Caco-2 (cell line): Measurements from ENCODE around the gene ZNF664. TPM values are rescaled to one million over a fixed set of nuclear protein-coding genes. Genes with fewer than 3 reads are reported as not detected.

Source experiments
- Bru-seq: library from RNA; stranded (reverse); fragments of 400-500 nt; gene quantifications from one replicate; lab custom pipeline; 2021; lab: Mats Ljungman, UMichigan
- BruChase-seq, 2 experiments: library from RNA; stranded (reverse); fragments of 400-500 nt; gene quantifications; one replicate each; lab custom pipeline; 2021; lab: Mats Ljungman, UMichigan
- BruUV-seq: library from RNA; stranded (reverse); fragments of 400-500 nt; replicated peaks from 2 replicates; lab custom pipeline; 2021; lab: Mats Ljungman, UMichigan
- CTCF ChIA-PET: fragments of 300-600 bp; sonication (Branson Sonifier 250); formaldehyde crosslinking; loops from one replicate; lab custom pipeline; 2022; ENCODE audit warnings: antibody characterized with exemption; lab: Charles Lee
- POLR2A ChIA-PET: fragments of 300-600 bp; sonication (Branson Sonifier 250); formaldehyde crosslinking; loops from one replicate; lab custom pipeline; 2022; ENCODE audit warnings: antibody characterized with exemption; lab: Charles Lee
- DNase-seq, 2 experiments: peaks; one replicate each; pipeline versions ENCODE4 v3.0.0 to v3.0.0-alpha.2; 2020 to 2022
- H3K27me3 ChIP-seq: replicated peaks from 2 replicates; pipeline ENCODE4 v1.6.0; 2011; ENCODE audit warnings: low read length; ENCODE audit not compliant: control insufficient read depth, insufficient read depth
- H3K36me3 ChIP-seq: 2 replicates; pipeline ENCODE4 v1.5.1; 2011; ENCODE audit warnings: low read length; ENCODE audit not compliant: control insufficient read depth, insufficient read depth
- H3K4me1 ChIP-seq: fragments of 250-450 bp; sonication (Bioruptor Pico); 2 replicates; pipeline ENCODE4 v1.5.1; 2020; ENCODE audit warnings: mild to moderate bottlenecking
- H3K4me3 ChIP-seq: 2 replicates; pipeline ENCODE4 v1.5.1; 2011; ENCODE audit warnings: low read depth, mild to moderate bottlenecking, control low read depth, low read length
- H3K9me3 ChIP-seq: fragments of 250-450 bp; sonication (Bioruptor Pico); 2 replicates; pipeline ENCODE4 v1.5.1; 2020; ENCODE audit warnings: mild to moderate bottlenecking, moderate library complexity
- H3K27ac Mint-ChIP-seq: one replicate; pipeline ENCODE4 v1.8.0; 2022; ENCODE audit warnings: mixed read lengths; ENCODE audit not compliant: unreplicated experiment
- H3K27me3 Mint-ChIP-seq: one replicate; pipeline ENCODE4 v1.8.0; 2022; ENCODE audit warnings: mixed read lengths; ENCODE audit not compliant: insufficient read depth, unreplicated experiment
- H3K36me3 Mint-ChIP-seq: one replicate; pipeline ENCODE4 v1.8.0; 2022; ENCODE audit warnings: mild to moderate bottlenecking, mixed read lengths; ENCODE audit not compliant: insufficient read depth, unreplicated experiment
- H3K4me1 Mint-ChIP-seq: one replicate; pipeline ENCODE4 v1.8.0; 2022; ENCODE audit warnings: low read depth, mixed read lengths; ENCODE audit not compliant: unreplicated experiment
- H3K4me3 Mint-ChIP-seq: one replicate; pipeline ENCODE4 v1.8.0; 2022; ENCODE audit warnings: mild to moderate bottlenecking, moderate library complexity, mixed read lengths; ENCODE audit not compliant: unreplicated experiment
- H3K9me3 Mint-ChIP-seq: one replicate; pipeline ENCODE4 v1.8.0; 2022; ENCODE audit warnings: mixed read lengths; ENCODE audit not compliant: unreplicated experiment
- intact Hi-C: fragments of 100-400 bp; cut with micrococcal nuclease; formaldehyde crosslinking; loops from one replicate; pipeline ENCODE4 v1.10.0; 2022; ENCODE audit not compliant: unreplicated experiment
- long read RNA-seq: library from polyadenylated mRNA; stranded (forward); transcript quantifications from one replicate; pipeline ENCODE4 v2.0.0, GENCODE V29; 2022
- total RNA-seq: library from RNA; stranded (reverse); gene quantifications from 2 replicates; pipeline ENCODE4 v1.2.3, GENCODE V29; 2022
- TF ChIP-seq, protein P1 (sequence below), 2 experiments: fragments of 200-600 bp in 1 of 2; IDR thresholded peaks; 1 replicate in 1 of 2; 2 replicates in 1 of 2; pipeline versions ENCODE4 v1.5.1 to v1.8.0; 2011 to 2022; ENCODE audit warnings: antibody characterized with exemption in 1 of 2, control low read depth in 1 of 2, inconsistent platforms in 1 of 2, low read depth in 1 of 2, low read length in 1 of 2, mild to moderate bottlenecking in 1 of 2, moderate library complexity in 1 of 2; ENCODE audit not compliant: insufficient read depth in 1 of 2, severe bottlenecking in 1 of 2, unreplicated experiment in 1 of 2

Gene ZNF664
- total RNA-seq (117 and 122 TPM in 2 replicates), Bru-seq, nascent RNA (percentile 96 among the genes with signal in this experiment), BruChase-seq, experiment 1, labeled RNA remaining after a 2-hour chase (percentile 100 among the genes with signal in this experiment), BruChase-seq, experiment 2, labeled RNA remaining after a 6-hour chase (percentile 100 among the genes with signal in this experiment)
- long read RNA-seq, full-length matches to known transcripts: 6 of 8 reads
- long read RNA-seq, partial matches to known transcripts: 0 of 8 reads
- long read RNA-seq, other reads (novel, unspliced or antisense): 2 of 8 reads

DNA sequence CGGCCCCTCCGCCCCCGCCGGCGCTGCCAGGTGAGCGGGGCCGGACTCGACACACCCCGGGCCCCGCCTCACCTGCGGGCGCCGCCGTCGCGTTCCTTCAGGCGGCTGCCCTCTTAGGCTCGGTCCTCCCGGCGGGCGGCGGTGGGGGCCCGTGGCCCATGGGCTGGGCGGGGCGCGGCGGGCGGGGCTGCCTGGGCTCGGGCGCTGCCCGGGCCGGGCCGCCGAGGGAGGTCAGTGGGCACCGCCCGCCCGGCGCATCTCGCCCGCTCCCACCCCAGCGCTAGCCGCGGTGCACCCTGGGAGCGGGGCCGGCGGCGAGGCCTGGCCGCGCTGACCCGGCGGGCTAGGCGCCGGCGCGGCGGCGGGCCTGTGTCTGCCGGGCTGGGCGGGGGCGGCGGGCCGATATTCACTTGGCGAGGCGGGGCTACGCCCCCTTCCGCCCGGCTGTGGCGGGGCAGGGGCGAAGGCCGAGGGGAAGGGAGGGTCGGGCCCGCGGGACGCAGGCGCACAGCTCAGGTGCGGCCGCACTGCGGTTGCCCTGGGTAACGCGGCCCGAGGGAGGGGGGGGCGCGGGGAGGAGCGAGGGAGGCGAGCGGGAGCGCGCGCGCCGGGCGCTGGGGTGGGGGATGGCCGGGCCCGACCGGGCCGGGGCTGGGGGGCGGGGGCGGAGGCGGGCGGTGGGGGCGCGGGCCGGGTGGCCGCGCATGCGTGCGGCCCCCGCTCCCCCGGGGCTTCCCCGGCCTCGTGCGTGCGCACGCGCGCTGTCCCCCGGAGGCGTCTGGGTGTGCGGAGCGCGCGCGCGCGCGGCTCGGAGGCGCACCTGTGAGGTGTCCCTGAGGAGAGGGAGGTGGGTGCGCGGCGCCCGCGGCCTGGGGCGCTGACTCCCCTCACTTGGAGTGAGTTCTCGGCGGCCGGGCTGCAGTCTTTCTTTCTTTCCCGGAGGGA lies at the start of gene ZNF664, which contains the start of gene CCDC92:
ZNF664 (plus strand) TSS at position 759 of the 945 bp plus-strand sequence. CDS start 38,930 bp downstream, outside the sequence.
CCDC92 (minus strand) TSS at position 375 of the 945 bp plus-strand sequence. CDS start 28,526 bp downstream, outside the sequence.
- Mint-ChIP-seq H3K27ac (peak within 1 kb of the TSS; percentile 92), H3K4me3 (peak within 1 kb of the TSS; percentile 96), H3K36me3 (peaks cover 41% of the 10 kb centered on the region), H3K4me1 (peaks cover 15% of the 10 kb centered on the region), H3K27me3 (no peaks in the 10 kb centered on the region), H3K9me3 (no peaks in the 10 kb centered on the region)
- TF ChIP-seq, protein P1, sequence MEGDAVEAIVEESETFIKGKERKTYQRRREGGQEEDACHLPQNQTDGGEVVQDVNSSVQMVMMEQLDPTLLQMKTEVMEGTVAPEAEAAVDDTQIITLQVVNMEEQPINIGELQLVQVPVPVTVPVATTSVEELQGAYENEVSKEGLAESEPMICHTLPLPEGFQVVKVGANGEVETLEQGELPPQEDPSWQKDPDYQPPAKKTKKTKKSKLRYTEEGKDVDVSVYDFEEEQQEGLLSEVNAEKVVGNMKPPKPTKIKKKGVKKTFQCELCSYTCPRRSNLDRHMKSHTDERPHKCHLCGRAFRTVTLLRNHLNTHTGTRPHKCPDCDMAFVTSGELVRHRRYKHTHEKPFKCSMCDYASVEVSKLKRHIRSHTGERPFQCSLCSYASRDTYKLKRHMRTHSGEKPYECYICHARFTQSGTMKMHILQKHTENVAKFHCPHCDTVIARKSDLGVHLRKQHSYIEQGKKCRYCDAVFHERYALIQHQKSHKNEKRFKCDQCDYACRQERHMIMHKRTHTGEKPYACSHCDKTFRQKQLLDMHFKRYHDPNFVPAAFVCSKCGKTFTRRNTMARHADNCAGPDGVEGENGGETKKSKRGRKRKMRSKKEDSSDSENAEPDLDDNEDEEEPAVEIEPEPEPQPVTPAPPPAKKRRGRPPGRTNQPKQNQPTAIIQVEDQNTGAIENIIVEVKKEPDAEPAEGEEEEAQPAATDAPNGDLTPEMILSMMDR (IDR thresholded peaks at IDR 0.05; ENCODE audit: insufficient read depth in 1 of 2, low read depth in 1 of 2, low read length in 1 of 2, severe bottlenecking in 1 of 2, unreplicated experiment in 1 of 2): peak in 1 of 2 experiments; percentile 31
- peak; percentile 96 to 99 for DNase-seq
- CTCF ChIA-PET: interaction anchor here (0.6 to 1.0 kb wide), 7 partner anchors 34 to 1010 kb away, joined by 3 to 4 read pairs (median 3); partner anchors contain the start of gene ATP6V0A2
- Histone ChIP-seq H3K4me1 (peaks cover 8% of the 10 kb centered on the region; the same call in 1 of the 2 replicates), H3K27me3 (no peaks in the 10 kb centered on the region), H3K9me3 (no peaks in the 10 kb centered on the region), H3K4me3 (peak within 1 kb of the TSS; percentile 91), H3K36me3 (no peaks in the 10 kb centered on the region; the same call in 1 of the 2 replicates)
- no TSS peak for BruUV-seq
- POLR2A ChIA-PET: interaction anchor here (0.6 kb wide), 4 partner anchors 8 to 374 kb away, joined by 3 to 9 read pairs (median 5); partner anchors contain the start of gene ATP6V0A2
- intact Hi-C loops: loop anchor here (2.0 kb wide), 1 partner anchor 106 kb away; no protein-coding TSS in a partner anchor

DNA sequence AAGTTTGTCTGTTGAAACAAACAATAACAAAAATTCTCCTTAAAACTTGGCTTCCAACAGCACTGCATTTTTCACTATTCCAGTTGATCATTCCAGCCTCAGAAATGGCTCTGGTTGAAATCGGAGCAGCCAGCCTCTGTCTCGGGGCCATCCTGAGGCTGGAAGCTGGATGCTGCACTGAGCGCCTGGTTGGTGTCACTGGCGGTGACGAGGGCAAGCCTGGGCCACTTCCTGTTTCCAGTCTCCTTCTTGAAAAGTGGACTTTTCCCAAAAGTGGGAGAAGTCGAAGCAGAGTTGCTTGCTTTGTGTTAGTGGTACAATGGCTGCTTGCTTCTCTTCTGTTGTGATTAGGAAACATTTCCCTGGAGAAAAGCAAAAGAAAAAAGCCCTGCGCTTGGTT lies 49.1 kb upstream of the ZNF664 start:
- Histone ChIP-seq H3K27me3 (no peaks in the 10 kb centered on the region), H3K36me3 (no peaks in the 10 kb centered on the region), H3K4me1 (no peaks in the 10 kb centered on the region), H3K4me3 (no peak overlapping the region), H3K9me3 (no peaks in the 10 kb centered on the region)
- no peaks in the 10 kb centered on the region for H3K4me1 Mint-ChIP-seq
- H3K36me3 Mint-ChIP-seq: no peaks in the 10 kb centered on the region
- no peak overlapping the region for H3K4me3 Mint-ChIP-seq
- TF ChIP-seq, protein P1 (IDR thresholded peaks at IDR 0.05; ENCODE audit: insufficient read depth in 1 of 2, low read depth in 1 of 2, low read length in 1 of 2, severe bottlenecking in 1 of 2, unreplicated experiment in 1 of 2): no peak
- ChIA-PET CTCF (no interaction called here), POLR2A (no interaction called here)
- H3K27me3 Mint-ChIP-seq: no peaks in the 10 kb centered on the region
- DNase-seq: no peak
- no peak overlapping the region for H3K27ac Mint-ChIP-seq
- no TSS peak for BruUV-seq
- intact Hi-C loops: no loop called here
- H3K9me3 Mint-ChIP-seq: no peaks in the 10 kb centered on the region

DNA sequence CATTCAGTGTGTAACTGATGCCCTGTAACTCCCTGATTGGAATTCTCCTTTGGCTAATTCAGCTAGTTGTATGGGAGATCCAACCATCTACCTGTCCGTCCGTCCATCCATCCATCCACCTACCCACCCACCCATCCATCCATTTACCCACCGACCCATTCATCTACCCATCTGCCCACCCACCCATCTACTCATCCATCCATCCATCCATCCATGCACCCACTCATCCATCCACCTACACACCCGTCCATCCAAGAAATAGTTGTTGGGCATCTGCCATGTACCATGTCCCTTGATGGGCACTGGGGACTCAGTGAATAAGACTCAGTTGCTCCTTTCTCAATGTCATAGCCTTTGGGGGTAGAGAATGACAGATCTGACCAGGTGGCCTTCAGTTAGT lies 48.5 kb upstream of the ZNF664 start:
- H3K36me3 ChIP-seq: no peaks in the 10 kb centered on the region
- BruUV-seq: no TSS peak

More for the DNA sequence above, 48.5 kb upstream of the ZNF664 start:
- Histone ChIP-seq H3K4me1 (no peaks in the 10 kb centered on the region), H3K4me3 (no peak overlapping the region), H3K27me3 (no peaks in the 10 kb centered on the region), H3K9me3 (no peaks in the 10 kb centered on the region)
- DNase-seq: no peak
- Mint-ChIP-seq H3K4me3 (no peak overlapping the region), H3K4me1 (no peaks in the 10 kb centered on the region), H3K27ac (no peak overlapping the region), H3K27me3 (no peaks in the 10 kb centered on the region), H3K36me3 (no peaks in the 10 kb centered on the region), H3K9me3 (no peaks in the 10 kb centered on the region)
- CTCF ChIA-PET: no interaction called here
- TF ChIP-seq, protein P1 (IDR thresholded peaks at IDR 0.05; ENCODE audit: insufficient read depth in 1 of 2, low read depth in 1 of 2, low read length in 1 of 2, severe bottlenecking in 1 of 2, unreplicated experiment in 1 of 2): no peak
- POLR2A ChIA-PET: no interaction called here
- intact Hi-C loops: no loop called here
